ENCODE measurements around the gene FBH1. TPM values are rescaled to one million over a fixed set of nuclear protein-coding genes. Genes with fewer than 3 reads are reported as not detected.
A peak's percentile ranks its signal among the peaks of the same experiment; 100 is the strongest.

The FBH1 gene
- total and polyA plus RNA-seq, 12 donors: 68.9 to 165 (median 106) TPM

- intact Hi-C loops (cut with DNase I): no loop called here
- WGBS, 4 donors: 89 to 91% (median 89%) methylated on average over 8 of the region's 8 CpGs
- no peaks in the 10 kb centered on the region for H3K36me3 ChIP-seq (replicated peaks in 1 of 2)
- H3K4me1 ChIP-seq (replicated peaks in 1 of 2): no peaks in the 10 kb centered on the region
- H3K27ac ChIP-seq: no peak overlapping the region
- DNase-seq: no peak
- H3K4me3 ChIP-seq: no peak overlapping the region
- TF ChIP-seq, protein P1, sequence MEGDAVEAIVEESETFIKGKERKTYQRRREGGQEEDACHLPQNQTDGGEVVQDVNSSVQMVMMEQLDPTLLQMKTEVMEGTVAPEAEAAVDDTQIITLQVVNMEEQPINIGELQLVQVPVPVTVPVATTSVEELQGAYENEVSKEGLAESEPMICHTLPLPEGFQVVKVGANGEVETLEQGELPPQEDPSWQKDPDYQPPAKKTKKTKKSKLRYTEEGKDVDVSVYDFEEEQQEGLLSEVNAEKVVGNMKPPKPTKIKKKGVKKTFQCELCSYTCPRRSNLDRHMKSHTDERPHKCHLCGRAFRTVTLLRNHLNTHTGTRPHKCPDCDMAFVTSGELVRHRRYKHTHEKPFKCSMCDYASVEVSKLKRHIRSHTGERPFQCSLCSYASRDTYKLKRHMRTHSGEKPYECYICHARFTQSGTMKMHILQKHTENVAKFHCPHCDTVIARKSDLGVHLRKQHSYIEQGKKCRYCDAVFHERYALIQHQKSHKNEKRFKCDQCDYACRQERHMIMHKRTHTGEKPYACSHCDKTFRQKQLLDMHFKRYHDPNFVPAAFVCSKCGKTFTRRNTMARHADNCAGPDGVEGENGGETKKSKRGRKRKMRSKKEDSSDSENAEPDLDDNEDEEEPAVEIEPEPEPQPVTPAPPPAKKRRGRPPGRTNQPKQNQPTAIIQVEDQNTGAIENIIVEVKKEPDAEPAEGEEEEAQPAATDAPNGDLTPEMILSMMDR (IDR thresholded peaks at IDR 0.05): no peak
- TF ChIP-seq POLR2A (IDR thresholded peaks at IDR 0.05): no peak
- no peaks in the 10 kb centered on the region for H3K9me3 ChIP-seq (replicated peaks in 1 of 3)
- no peaks in the 10 kb centered on the region for H3K27me3 ChIP-seq
Observed at GRCh38 chr10:5965266-5965665, 75.2 kb downstream of the FBH1 start.

- intact Hi-C loops (cut with DNase I): no loop called here
- Histone ChIP-seq H3K36me3 (replicated peaks in 1 of 2) (no peaks in the 10 kb centered on the region), H3K4me3 (no peak overlapping the region), H3K9me3 (replicated peaks in 1 of 3) (no peaks in the 10 kb centered on the region), H3K27me3 (no peaks in the 10 kb centered on the region), H3K27ac (no peak overlapping the region), H3K4me1 (replicated peaks in 1 of 2) (peaks cover 0 to 7% of the 10 kb centered on the region in 2 donors)
- 92 to 97% (median 95%) methylated on average over 5 of the region's 5 CpGs for WGBS, 4 donors
- no peak for TF ChIP-seq POLR2A (IDR thresholded peaks at IDR 0.05)
- TF ChIP-seq, protein P1 (IDR thresholded peaks at IDR 0.05): no peak
- peak in 3 of 7 donors; percentile 4 to 43 (median 13) for DNase-seq
Observed at GRCh38 chr10:5968037-5968680, 78.1 kb downstream of the FBH1 start.

DNA sequence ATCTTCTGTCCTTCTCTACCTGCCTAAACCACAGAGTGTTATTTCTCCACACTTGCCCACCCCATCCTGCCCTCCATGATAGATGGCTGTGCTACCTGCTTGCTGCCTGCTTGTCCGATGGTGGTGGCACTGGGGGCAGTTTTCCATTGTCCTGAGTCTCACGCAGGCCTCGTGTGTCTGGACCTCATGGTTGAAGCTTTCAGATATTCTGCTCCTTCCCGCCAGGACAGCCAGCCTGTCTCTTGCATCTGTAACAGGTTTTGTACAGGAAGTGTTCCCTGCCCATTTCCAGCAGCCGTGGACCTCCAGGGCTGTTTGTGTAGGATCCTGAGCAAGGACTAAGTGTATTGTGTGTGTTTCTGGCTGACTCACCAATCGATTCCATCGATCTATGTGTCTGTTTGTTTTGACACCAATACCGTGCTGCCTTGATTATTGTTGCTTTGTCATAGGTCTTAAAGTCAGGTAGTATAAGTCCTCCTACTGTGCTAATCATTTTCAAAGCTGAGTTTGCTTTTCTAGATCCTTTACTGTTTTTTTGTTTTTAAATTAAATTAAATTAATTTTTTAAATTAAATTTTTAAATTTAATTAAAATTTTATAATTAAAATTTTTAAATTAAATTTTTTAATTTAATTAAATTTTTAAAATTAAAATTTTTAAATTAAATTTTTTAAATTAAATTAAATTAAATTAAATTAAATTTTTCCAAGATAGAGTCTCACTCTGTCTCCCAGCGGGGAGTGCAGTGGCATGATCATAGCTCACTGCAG is 78.8 kb downstream of the FBH1 start:
- Histone ChIP-seq H3K27ac (no peak overlapping the region), H3K36me3 (replicated peaks in 1 of 2) (no peaks in the 10 kb centered on the region), H3K4me3 (no peak overlapping the region), H3K27me3 (no peaks in the 10 kb centered on the region), H3K9me3 (replicated peaks in 1 of 3) (no peaks in the 10 kb centered on the region), H3K4me1 (replicated peaks in 1 of 2) (peaks cover 0 to 7% of the 10 kb centered on the region in 2 donors)
- intact Hi-C loops (cut with DNase I): no loop called here
- peak in 3 of 7 donors; percentile 9 to 47 (median 17) for DNase-seq
- WGBS, 4 donors: 93 to 95% (median 94%) methylated on average over 9 of the region's 9 CpGs
- TF ChIP-seq, protein P1 (IDR thresholded peaks at IDR 0.05): no peak
- no peak for TF ChIP-seq POLR2A (IDR thresholded peaks at IDR 0.05)

DNA sequence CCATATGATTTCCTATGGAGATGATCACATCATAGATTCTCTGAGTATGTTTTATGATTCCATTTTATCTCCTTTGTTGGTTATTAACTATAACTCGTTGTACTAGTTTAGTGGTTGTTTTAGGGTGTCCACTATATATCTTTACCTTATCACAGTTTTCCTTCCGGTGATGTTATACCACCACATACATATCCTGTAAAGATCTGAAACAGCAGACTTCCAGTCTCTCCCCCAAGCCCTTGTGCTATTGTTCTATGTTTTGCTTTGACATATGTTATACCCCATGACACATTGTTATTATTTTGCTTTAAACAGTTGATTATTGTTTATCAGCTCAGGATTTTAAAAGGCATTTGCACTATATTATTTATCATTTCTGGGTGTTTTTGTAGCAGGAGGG is 80.0 kb downstream of the FBH1 start:
- 84 to 96% (median 90%) methylated on average over 2 of the region's 2 CpGs for WGBS, 4 donors
- Histone ChIP-seq H3K27ac (no peak overlapping the region), H3K27me3 (no peaks in the 10 kb centered on the region), H3K9me3 (replicated peaks in 1 of 3) (no peaks in the 10 kb centered on the region), H3K4me3 (no peak overlapping the region), H3K36me3 (replicated peaks in 1 of 2) (no peaks in the 10 kb centered on the region), H3K4me1 (replicated peaks in 1 of 2) (peaks cover 0 to 7% of the 10 kb centered on the region in 2 donors)
- no peak for DNase-seq
- intact Hi-C loops (cut with DNase I): no loop called here
- TF ChIP-seq, protein P1 (IDR thresholded peaks at IDR 0.05): no peak
- TF ChIP-seq POLR2A (IDR thresholded peaks at IDR 0.05): no peak
